HEK293 (cell line): Measurements from ENCODE around the gene LETM1.

Source experiments
- CTCF ChIA-PET: fragments of 350-600 bp; formaldehyde crosslinking; extraction: SDS; loops from one replicate; lab custom pipeline; 2021; ENCODE audit warnings: antibody characterized with exemption; lab: Yijun Ruan, JAX
- POLR2A ChIA-PET: fragments of 300-600 bp; formaldehyde crosslinking; extraction: SDS; loops from one replicate; lab custom pipeline; 2020; ENCODE audit warnings: antibody characterized with exemption, inconsistent platforms; lab: Yijun Ruan, JAX
- H3K27ac ChIP-seq: fragments of 200-500 bp; sonication (Bioruptor generic); 2 replicates; pipeline ENCODE4 v1.5.1; 2014; ENCODE audit warnings: low read depth, low read length, control low read depth, inconsistent platforms; ENCODE audit errors: extremely low read depth
- H3K36me3 ChIP-seq, 2 experiments: fragments of 200-500 bp in 1 of 2; sonication (Bioruptor generic) in 1 of 2; 1 replicate in 1 of 2; 2 replicates in 1 of 2; pipeline ENCODE4 v1.5.1; 2014 to 2017; ENCODE audit warnings: inconsistent platforms in 2 of 2, low read length in 2 of 2; ENCODE audit not compliant: control insufficient read depth in 2 of 2, insufficient read depth in 1 of 2
- H3K4me1 ChIP-seq: fragments of 200-500 bp; sonication (Bioruptor generic); 2 replicates; pipeline ENCODE4 v1.5.1; 2014; ENCODE audit warnings: mild to moderate bottlenecking, low read length, inconsistent platforms; ENCODE audit not compliant: control insufficient read depth, insufficient read depth
- H3K4me3 ChIP-seq: 2 replicates; pipeline ENCODE4 v1.5.1; 2011; ENCODE audit warnings: low read depth, mild to moderate bottlenecking, control low read depth, low read length, moderate library complexity
- H3K9me3 ChIP-seq: fragments of 200-500 bp; sonication (Bioruptor generic); 2 replicates; pipeline ENCODE4 v1.5.1; 2014; ENCODE audit warnings: low read depth, low read length, inconsistent platforms; ENCODE audit not compliant: control insufficient read depth, insufficient read depth
- GLI4 ChIP-seq: fragments of 450-650 bp; formaldehyde crosslinking; IDR thresholded peaks from 2 replicates; pipeline ENCODE4 v1.5.1; 2016; ENCODE audit warnings: missing biosample characterization, missing genetic modification characterization
- HOXA7 ChIP-seq: sonication (generic); formaldehyde crosslinking; IDR thresholded peaks from 2 replicates; pipeline ENCODE4 v1.8.1; 2022; ENCODE audit warnings: missing genetic modification reagents, borderline replicate concordance
- KLF1 ChIP-seq: fragments of 450-650 bp; formaldehyde crosslinking; IDR thresholded peaks from 2 replicates; pipeline ENCODE4 v1.5.1; 2016; ENCODE audit warnings: missing biosample characterization, missing genetic modification characterization
- ZBTB48 ChIP-seq: fragments of 450-650 bp; formaldehyde crosslinking; IDR thresholded peaks from 2 replicates; pipeline ENCODE4 v1.5.1; 2016; ENCODE audit warnings: missing biosample characterization, missing genetic modification characterization
- ZFP37 ChIP-seq: fragments of 450-650 bp; formaldehyde crosslinking; IDR thresholded peaks from 2 replicates; pipeline ENCODE4 v1.5.1; 2016; ENCODE audit warnings: missing biosample characterization, missing genetic modification characterization
- ZNF174 ChIP-seq: fragments of 450-650 bp; formaldehyde crosslinking; IDR thresholded peaks from 2 replicates; pipeline ENCODE4 v1.5.0; 2017; ENCODE audit warnings: missing biosample characterization, mild to moderate bottlenecking, missing genetic modification characterization
- ZNF19 ChIP-seq: fragments of 450-650 bp; formaldehyde crosslinking; IDR thresholded peaks from 2 replicates; pipeline ENCODE4; 2016; ENCODE audit warnings: missing biosample characterization, missing genetic modification characterization, low read depth
- ZNF2 ChIP-seq: fragments of 450-650 bp; formaldehyde crosslinking; IDR thresholded peaks from 2 replicates; pipeline ENCODE4 v1.5.1; 2016; ENCODE audit warnings: missing biosample characterization, missing genetic modification characterization
- ZNF239 ChIP-seq: fragments of 450-650 bp; formaldehyde crosslinking; IDR thresholded peaks from 2 replicates; pipeline ENCODE4 v1.5.1; 2016; ENCODE audit warnings: missing biosample characterization, missing genetic modification characterization
- ZNF302 ChIP-seq: fragments of 450-650 bp; formaldehyde crosslinking; IDR thresholded peaks from 2 replicates; pipeline ENCODE4 v1.5.1; 2016; ENCODE audit warnings: missing biosample characterization, missing genetic modification characterization, low read depth
- ZNF362 ChIP-seq: fragments of 450-650 bp; formaldehyde crosslinking; IDR thresholded peaks from 2 replicates; pipeline ENCODE4 v1.5.1; 2016; ENCODE audit warnings: missing biosample characterization, missing genetic modification characterization
- ZNF398 ChIP-seq: fragments of 450-650 bp; formaldehyde crosslinking; IDR thresholded peaks from 2 replicates; pipeline ENCODE4 v1.5.1; 2017; ENCODE audit warnings: missing biosample characterization, missing genetic modification characterization
- ZNF416 ChIP-seq: fragments of 450-650 bp; formaldehyde crosslinking; IDR thresholded peaks from 2 replicates; pipeline ENCODE4 v1.5.1; 2016; ENCODE audit warnings: missing biosample characterization, missing genetic modification characterization
- ZNF514 ChIP-seq: fragments of 450-650 bp; formaldehyde crosslinking; IDR thresholded peaks from 2 replicates; pipeline ENCODE4 v1.5.1; 2016; ENCODE audit warnings: missing biosample characterization, missing genetic modification characterization
- ZNF548 ChIP-seq: fragments of 450-650 bp; formaldehyde crosslinking; IDR thresholded peaks from 2 replicates; pipeline ENCODE4 v1.5.1; 2016; ENCODE audit warnings: missing biosample characterization, missing genetic modification characterization
- ZNF600 ChIP-seq: fragments of 450-650 bp; formaldehyde crosslinking; IDR thresholded peaks from 2 replicates; pipeline ENCODE4 v1.5.1; 2016; ENCODE audit warnings: missing biosample characterization, missing genetic modification characterization
- ZNF701 ChIP-seq: fragments of 450-650 bp; formaldehyde crosslinking; IDR thresholded peaks from 2 replicates; pipeline ENCODE4 v1.5.1; 2016; ENCODE audit warnings: missing biosample characterization, missing genetic modification characterization
- ZNF768 ChIP-seq: fragments of 450-650 bp; formaldehyde crosslinking; IDR thresholded peaks from 2 replicates; pipeline ENCODE4 v1.5.1; 2018; ENCODE audit warnings: missing biosample characterization, mild to moderate bottlenecking, missing genetic modification characterization
- ZNF837 ChIP-seq: fragments of 450-650 bp; formaldehyde crosslinking; IDR thresholded peaks from 2 replicates; pipeline ENCODE4 v1.5.1; 2016; ENCODE audit warnings: missing biosample characterization, missing genetic modification characterization
- ZSCAN18 ChIP-seq: fragments of 450-650 bp; formaldehyde crosslinking; IDR thresholded peaks from 2 replicates; pipeline ENCODE4 v1.5.1; 2016; ENCODE audit warnings: missing biosample characterization, missing genetic modification characterization

Gene LETM1

GRCh38 chr4:1804638-1805492 is 51.1 kb downstream of the LETM1 start:
- Histone ChIP-seq H3K9me3 (no peaks in the 10 kb centered on the region), H3K27ac (no peak overlapping the region), H3K36me3 (peaks cover 0 to 69% of the 10 kb centered on the region in 2 experiments; a peak in 1 of 3 replicates), H3K4me3 (no peak overlapping the region), H3K4me1 (no peaks in the 10 kb centered on the region)
- ChIA-PET CTCF (no interaction called here), POLR2A (no interaction called here)
- 0 out of 2 replicates have a peak, but pooled peaks have one; percentile 27 for TF ChIP-seq ZBTB48 (tag by site-specific recombination)
- TF ChIP-seq ZNF416 (tag by site-specific recombination) = no peak
- TF ChIP-seq ZSCAN18 (tag by site-specific recombination) = no peak
- TF ChIP-seq ZNF600 = peak; percentile 58; the same call in 1 of the 2 replicates
- TF ChIP-seq KLF1 (tag by site-specific recombination) = peak; percentile 25; the same call in 1 of the 2 replicates

GRCh38 chr4:1803523-1804423 is 52.2 kb downstream of the LETM1 start:
- Histone ChIP-seq H3K4me1 (no peaks in the 10 kb centered on the region), H3K27ac (no peak overlapping the region)
- CTCF ChIA-PET = interaction anchor here (0.7 kb wide), 1 partner anchor 1129 kb away, joined by 3 read pairs; no protein-coding TSS in a partner anchor
- TF ChIP-seq HOXA7 (CRISPR knock-in tag) (no peak), ZNF174 (no peak), ZNF19 (tag by site-specific recombination) (no peak), ZNF768 (no peak), ZFP37 (tag by site-specific recombination) (no peak), ZNF837 (no peak), GLI4 (tag by site-specific recombination) (no peak)
- TF ChIP-seq, all 188 proteins: peak for 0
- Histone ChIP-seq H3K9me3 (no peaks in the 10 kb centered on the region), H3K4me3 (no peak overlapping the region), H3K36me3 (peaks cover 0 to 80% of the 10 kb centered on the region in 2 experiments; a peak in 1 of 3 replicates)
- POLR2A ChIA-PET = no interaction called here

- ChIA-PET CTCF (interaction anchor here (0.6 to 0.7 kb wide), 2 partner anchors 50 to 54 kb away, joined by 3 to 4 read pairs; no protein-coding TSS in a partner anchor), POLR2A (no interaction called here)
- no peak overlapping the region for H3K27ac ChIP-seq
- H3K9me3 ChIP-seq = no peaks in the 10 kb centered on the region
- H3K4me1 ChIP-seq = no peaks in the 10 kb centered on the region
- H3K4me3 ChIP-seq = no peak overlapping the region
- H3K36me3 ChIP-seq = peaks cover 0 to 83% of the 10 kb centered on the region in 2 experiments; a peak in 1 of 3 replicates
- TF ChIP-seq ZNF701 (tag by site-specific recombination) (no peak), ZNF398 (tag by site-specific recombination) (no peak), ZNF2 (tag by site-specific recombination) (no peak), ZNF548 (tag by site-specific recombination) (no peak), ZNF362 (tag by site-specific recombination) (no peak), ZNF514 (tag by site-specific recombination) (no peak), ZNF239 (tag by site-specific recombination) (no peak), ZNF302 (tag by site-specific recombination) (no peak)
Measured at GRCh38 chr4:1802720-1803522, 53.0 kb downstream of the LETM1 start.
